H1 (cell line): Measurements from ENCODE around the gene AGGF1. TPM values are rescaled to one million over a fixed set of nuclear protein-coding genes. Genes with fewer than 3 reads are reported as not detected.

Experiments
- TEAD4 ChIP-seq: IDR thresholded peaks from 2 replicates; pipeline ENCODE4 v1.6.1; 2012; ENCODE audit warnings: low read depth, low read length, inconsistent platforms, mixed read lengths
- polyA plus RNA-seq, 7 experiments: library from polyadenylated mRNA; depleted of rRNA in 3 of 7; stranded (reverse) in 5 of 7; unstranded in 2 of 7; fragments of >200 nt in 5 of 7; fragments of 200-250 nt in 2 of 7; gene quantifications; 1 replicate in 5 of 7; 2 replicates in 1 of 7; 4 replicates in 1 of 7; pipeline versions ENCODE4 v1.2.1 to v1.2.3, GENCODE V29; 2011 to 2013; ENCODE audit warnings: missing spikeins in 2 of 7, mixed read lengths in 2 of 7
- total RNA-seq: library from RNA; stranded (reverse); fragmentation: NEBNext Ultra II Directional; extraction: Animal tissue kit (Norgen Biotek cat#: 25700); gene quantifications from 2 replicates; pipeline ENCODE4 v1.2.1, GENCODE V29; 2021
- TF ChIP-seq, protein P1 (sequence below): IDR thresholded peaks from 2 replicates; pipeline ENCODE4 v1.6.1; 2012; ENCODE audit warnings: inconsistent platforms
- TF ChIP-seq, protein P2 (sequence below), 3 experiments: IDR thresholded peaks; 1 replicate in 2 of 3; 2 replicates in 1 of 3; pipeline versions ENCODE4 v1.5.1 to v1.6.1; 2011; ENCODE audit warnings: low read length in 3 of 3, mild to moderate bottlenecking in 3 of 3, inconsistent platforms in 2 of 3, low read depth in 1 of 3, moderate library complexity in 1 of 3; ENCODE audit not compliant: insufficient read depth in 1 of 3; ENCODE audit errors: control extremely low read depth in 1 of 3

The AGGF1 gene
- total and polyA plus RNA-seq, 2 of the 8 experiments (the other 6 are each of a cell fraction or from before 2014, with no cell fraction given), result 7.3 to 19.0 TPM

DNA sequence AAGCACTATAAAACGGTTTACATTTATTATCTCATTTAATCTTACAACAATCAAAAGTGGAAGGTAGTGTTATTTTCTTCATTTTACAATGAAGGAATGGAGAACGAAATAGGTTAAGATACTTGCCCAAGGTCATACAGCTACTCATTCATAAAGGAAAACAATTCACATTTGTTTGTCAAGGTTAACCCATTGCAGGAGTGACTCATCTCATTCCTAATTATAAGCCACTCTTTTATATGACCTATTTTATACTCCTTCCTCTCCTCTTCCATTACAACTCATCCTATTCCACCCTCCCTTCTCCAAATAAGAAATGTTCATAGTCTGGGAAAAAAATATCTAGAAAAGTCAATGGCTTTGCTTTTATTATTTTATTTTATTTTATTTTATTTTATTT is 47.8 kb upstream of the AGGF1 start (continued):
- TF ChIP-seq, protein P1, sequence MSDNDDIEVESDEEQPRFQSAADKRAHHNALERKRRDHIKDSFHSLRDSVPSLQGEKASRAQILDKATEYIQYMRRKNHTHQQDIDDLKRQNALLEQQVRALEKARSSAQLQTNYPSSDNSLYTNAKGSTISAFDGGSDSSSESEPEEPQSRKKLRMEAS, result no peak
- TF ChIP-seq, protein P2, sequence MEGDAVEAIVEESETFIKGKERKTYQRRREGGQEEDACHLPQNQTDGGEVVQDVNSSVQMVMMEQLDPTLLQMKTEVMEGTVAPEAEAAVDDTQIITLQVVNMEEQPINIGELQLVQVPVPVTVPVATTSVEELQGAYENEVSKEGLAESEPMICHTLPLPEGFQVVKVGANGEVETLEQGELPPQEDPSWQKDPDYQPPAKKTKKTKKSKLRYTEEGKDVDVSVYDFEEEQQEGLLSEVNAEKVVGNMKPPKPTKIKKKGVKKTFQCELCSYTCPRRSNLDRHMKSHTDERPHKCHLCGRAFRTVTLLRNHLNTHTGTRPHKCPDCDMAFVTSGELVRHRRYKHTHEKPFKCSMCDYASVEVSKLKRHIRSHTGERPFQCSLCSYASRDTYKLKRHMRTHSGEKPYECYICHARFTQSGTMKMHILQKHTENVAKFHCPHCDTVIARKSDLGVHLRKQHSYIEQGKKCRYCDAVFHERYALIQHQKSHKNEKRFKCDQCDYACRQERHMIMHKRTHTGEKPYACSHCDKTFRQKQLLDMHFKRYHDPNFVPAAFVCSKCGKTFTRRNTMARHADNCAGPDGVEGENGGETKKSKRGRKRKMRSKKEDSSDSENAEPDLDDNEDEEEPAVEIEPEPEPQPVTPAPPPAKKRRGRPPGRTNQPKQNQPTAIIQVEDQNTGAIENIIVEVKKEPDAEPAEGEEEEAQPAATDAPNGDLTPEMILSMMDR (IDR thresholded peaks at IDR 0.05; ENCODE audit: control extremely low read depth in 1 of 3, insufficient read depth in 1 of 3, low read depth in 1 of 3, low read length in 3 of 3), result no peak
- TF ChIP-seq TEAD4, result no peak
- TF ChIP-seq, all 59 proteins: peak for 0
